Right ventricle myocardium inferior (tissue), 1 donor: Measurements from ENCODE around the gene XPNPEP1. TPM values are rescaled to one million over a fixed set of nuclear protein-coding genes. Genes with fewer than 3 reads are reported as not detected.
A peak's percentile ranks its signal among the peaks of the same experiment; 100 is the strongest.

ENCODE experiments used
- ATAC-seq: fragments of 200-7000 bp; cut with Tn5 transposase; one replicate; pipeline ENCODE4 v1.9.1; 2020; ENCODE audit warnings: mild to moderate bottlenecking, moderate library complexity
- DNase-seq: peaks from one replicate; pipeline ENCODE4 v3.0.0; 2021; ENCODE audit errors: missing footprints
- intact Hi-C: fragments of 100-400 bp; cut with DNase I; formaldehyde crosslinking; loops from one replicate; pipeline ENCODE4 v1.11.0; 2022
- total RNA-seq: library from RNA; stranded (reverse); fragmentation: NEBNext Ultra II Directional; extraction: Animal tissue kit (Norgen Biotek cat#: 25700); gene quantifications from one replicate; pipeline ENCODE4 v1.2.1, GENCODE V29; 2021
- donor health status: DM: no; HTN: yes; CAD: no; lungs with severe emphysema.

The XPNPEP1 gene
- total RNA-seq, 1 donor from 2014 or later = 43.6 TPM

DNA sequence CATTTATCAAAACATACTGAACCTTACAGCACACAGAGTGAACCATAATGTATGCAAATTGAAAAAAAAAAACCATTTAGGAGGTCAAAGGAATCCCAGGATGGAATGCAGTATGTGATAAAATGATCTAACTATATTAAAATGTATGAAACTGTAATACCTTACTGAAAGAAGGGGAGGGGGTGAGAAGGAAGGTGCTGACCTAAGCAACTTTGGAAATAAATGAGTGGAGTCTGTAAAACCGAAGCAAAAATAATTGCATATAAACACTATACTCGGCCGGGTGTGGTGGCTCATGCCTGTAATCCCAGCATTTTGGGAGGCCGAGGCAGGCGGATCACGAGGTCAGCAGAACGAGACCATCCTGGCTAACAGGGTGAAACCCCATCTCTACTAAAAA, 69.4 kb downstream of the XPNPEP1 start:
- DNase-seq (no peak), ATAC-seq (no peak)
- intact Hi-C loops = no loop called here

DNA sequence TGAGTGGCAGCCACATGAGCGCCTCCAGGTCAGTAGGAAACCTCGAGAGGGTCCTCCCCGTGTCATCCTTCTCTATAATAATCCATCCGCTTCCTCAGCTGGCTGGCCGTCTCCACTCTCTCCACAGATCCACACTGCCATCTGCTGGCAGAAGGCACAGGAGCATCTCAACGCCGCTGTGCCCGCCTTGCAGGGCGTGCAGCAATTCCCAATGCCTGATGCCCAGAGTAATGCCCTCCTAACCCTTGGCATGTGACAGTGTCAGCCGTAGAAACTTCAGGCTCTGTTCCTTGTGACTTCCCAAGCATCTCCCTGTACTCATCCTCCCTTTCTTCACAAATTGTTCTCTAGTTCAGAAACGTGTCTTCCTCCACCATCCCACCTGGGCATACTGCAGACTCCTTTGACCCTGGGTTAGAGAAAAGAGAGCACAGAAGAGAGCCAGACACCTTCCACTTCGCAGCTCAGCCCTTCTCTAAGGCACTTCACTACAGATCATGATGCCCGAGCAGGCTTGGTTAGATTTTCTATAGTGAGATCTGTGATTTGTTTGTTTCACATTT, 70.8 kb downstream of the XPNPEP1 start:
- intact Hi-C loops = no loop called here
- peak; percentile 79 for ATAC-seq
- DNase-seq = peak; percentile 87

DNA sequence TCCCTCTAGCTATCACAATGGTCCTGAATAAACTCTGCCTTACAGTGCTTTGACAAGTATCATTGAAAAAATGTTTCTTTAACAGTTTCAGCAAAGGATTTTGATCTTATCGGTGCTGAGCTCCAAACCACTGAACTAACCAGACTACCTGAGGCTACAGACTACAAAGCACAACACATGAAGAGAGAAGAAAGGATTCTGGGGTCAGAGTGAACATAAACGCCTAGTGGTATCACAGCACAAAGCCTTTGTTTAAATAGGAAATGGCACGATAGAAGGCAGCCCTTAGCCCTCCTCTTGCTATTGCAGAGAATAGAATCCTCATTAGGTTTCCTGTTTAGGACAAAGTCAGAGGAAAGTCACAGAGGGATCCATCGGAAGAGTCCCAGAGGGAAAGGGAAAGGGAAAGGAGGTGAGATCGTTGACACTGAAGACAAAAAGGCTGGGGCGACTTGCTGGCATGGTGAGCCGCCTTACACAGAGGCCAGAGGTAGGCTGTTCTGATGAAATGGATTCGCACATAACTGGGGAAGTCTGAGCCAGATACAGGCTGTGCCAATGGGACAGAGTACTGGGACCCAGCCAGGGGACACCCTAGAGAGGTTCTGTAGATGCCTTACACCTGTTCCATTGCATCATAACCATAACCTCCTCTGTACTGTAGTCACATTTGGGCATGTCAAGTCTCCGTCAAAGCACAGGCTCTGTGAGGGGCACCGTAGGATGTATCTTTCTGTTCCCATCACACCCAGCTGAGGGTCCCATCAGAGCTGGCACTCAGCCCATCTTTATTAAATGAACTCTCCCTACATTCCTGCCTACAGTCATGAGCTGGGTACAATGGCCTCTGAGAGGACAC, 71.5 kb downstream of the XPNPEP1 start:
- DNase-seq (no peak), ATAC-seq (peak; percentile 62)
- intact Hi-C loops = no loop called here

GRCh38 chr10:109846832-109847231, 76.5 kb downstream of the XPNPEP1 start:
- DNase-seq = no peak
- intact Hi-C loops = no loop called here
- no peak for ATAC-seq

DNA sequence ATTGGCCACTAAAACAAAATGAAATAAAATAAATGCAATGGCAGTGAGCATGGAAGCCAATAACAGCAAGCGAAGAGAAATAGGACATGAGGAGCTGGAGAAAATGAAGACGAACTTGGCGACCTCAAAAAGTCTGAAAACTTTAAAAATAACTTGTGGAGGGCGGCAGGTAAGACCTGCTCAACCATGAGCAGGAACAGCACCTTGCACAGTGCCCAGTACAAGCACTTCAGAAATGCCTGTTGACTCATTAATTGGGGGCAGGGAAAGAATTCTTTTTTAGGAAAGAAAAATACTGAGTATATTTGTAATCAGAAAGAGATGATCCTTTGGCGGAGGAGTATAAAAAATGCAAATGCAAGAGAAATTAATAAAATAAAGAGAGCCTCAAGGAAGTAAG, 78.0 kb downstream of the XPNPEP1 start:
- intact Hi-C loops = no loop called here
- DNase-seq = no peak
- no peak for ATAC-seq

GRCh38 chr10:109838592-109839244, 84.6 kb downstream of the XPNPEP1 start:
- intact Hi-C loops = no loop called here
- no peak for ATAC-seq
- no peak for DNase-seq

GRCh38 chr10:109837384-109837783, 85.9 kb downstream of the XPNPEP1 start:
- ATAC-seq (no peak), DNase-seq (no peak)
- intact Hi-C loops = no loop called here

- DNase-seq (no peak), ATAC-seq (no peak)
- intact Hi-C loops = no loop called here
Measured at GRCh38 chr10:109835257-109835656, 88.1 kb downstream of the XPNPEP1 start.

- intact Hi-C loops = no loop called here
- ATAC-seq (no peak), DNase-seq (no peak)
Measured at GRCh38 chr10:109831846-109832245, 91.5 kb downstream of the XPNPEP1 start.

DNA sequence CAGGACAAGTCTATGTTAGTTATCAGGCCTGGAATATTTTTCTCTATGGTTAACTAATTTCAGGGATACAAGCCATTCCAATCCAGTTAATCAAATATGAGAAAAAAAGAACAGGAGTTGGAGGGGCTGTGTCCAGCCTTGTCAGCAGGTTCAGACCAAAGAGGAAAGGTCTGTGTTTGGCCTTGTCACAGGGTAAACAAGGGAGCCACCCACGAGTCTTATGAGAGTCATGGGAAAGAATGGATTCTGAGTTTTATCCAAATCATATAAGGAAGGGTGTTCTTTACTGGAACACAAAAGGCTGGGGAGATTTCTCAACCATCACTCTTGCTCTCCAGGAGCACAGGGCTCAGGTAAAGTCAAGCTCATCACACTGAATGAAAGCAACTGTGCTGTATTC, 99.1 kb downstream of the XPNPEP1 start:
- intact Hi-C loops = no loop called here
- ATAC-seq (no peak), DNase-seq (no peak)

GRCh38 chr10:109823196-109823595, 100.1 kb downstream of the XPNPEP1 start:
- intact Hi-C loops = no loop called here
- DNase-seq (no peak), ATAC-seq (no peak)

GRCh38 chr10:109821672-109822071, 101.6 kb downstream of the XPNPEP1 start:
- no peak for ATAC-seq
- no peak for DNase-seq
- intact Hi-C loops = no loop called here

GRCh38 chr10:109820620-109821405, 102.5 kb downstream of the XPNPEP1 start:
- no peak for DNase-seq
- intact Hi-C loops = no loop called here

DNA sequence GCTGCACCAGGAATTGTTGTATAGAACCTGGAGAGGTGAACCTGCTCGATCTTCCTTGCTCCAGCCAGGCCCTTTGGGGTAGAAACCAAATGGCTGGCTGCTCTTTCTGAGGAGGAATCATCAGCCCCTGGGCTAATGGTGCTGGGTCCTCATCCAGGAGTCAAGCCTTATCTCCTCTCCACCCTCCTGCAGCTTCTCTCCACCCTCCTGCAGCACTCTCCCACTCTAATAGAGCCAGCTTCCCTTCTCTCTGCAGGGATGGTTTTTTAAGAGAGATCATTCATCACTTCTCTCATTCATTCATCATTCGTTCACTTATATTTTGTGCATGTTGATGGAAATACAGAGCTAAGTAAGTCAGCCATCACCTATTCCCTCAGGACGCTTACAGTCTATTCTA, 103.5 kb downstream of the XPNPEP1 start:
- intact Hi-C loops = no loop called here
- ATAC-seq = no peak
- no peak for DNase-seq

More at GRCh38 chr10:109820620-109821405, 102.5 kb downstream of the XPNPEP1 start:
- ATAC-seq = no peak

Other genes starting within 250 kb of the XPNPEP1 start
- 121 TPM for gene ADD3, start 84.5 kb upstream of the XPNPEP1 start, total RNA-seq